ENCODE measurements around the gene DNAI2.

The DNAI2 gene

DNA sequence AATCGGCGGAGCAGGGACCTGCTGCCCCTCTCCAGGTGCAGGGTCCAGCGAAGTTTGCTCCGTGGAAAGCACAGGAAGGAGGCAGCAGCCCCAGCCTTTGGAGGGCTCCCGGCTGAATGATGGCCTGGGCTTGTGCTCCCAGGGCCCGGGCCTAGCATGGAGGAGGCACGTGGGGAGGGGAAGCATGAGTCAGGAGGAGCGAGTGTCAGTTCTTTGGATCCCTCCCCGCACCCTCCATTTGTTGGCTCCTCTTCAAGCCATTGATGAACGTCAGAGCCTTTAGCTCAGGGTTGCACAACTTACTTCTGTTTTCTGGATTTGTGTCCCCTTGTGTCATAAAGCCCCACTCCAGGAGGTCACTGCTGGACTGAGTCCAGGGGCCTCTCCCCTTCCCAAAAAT lies 34.9 kb upstream of the DNAI2 start:
- no peak for TF ChIP-seq ZNF274 (IDR thresholded peaks at IDR 0.05; ENCODE audit: low read depth, low read length)

DNA sequence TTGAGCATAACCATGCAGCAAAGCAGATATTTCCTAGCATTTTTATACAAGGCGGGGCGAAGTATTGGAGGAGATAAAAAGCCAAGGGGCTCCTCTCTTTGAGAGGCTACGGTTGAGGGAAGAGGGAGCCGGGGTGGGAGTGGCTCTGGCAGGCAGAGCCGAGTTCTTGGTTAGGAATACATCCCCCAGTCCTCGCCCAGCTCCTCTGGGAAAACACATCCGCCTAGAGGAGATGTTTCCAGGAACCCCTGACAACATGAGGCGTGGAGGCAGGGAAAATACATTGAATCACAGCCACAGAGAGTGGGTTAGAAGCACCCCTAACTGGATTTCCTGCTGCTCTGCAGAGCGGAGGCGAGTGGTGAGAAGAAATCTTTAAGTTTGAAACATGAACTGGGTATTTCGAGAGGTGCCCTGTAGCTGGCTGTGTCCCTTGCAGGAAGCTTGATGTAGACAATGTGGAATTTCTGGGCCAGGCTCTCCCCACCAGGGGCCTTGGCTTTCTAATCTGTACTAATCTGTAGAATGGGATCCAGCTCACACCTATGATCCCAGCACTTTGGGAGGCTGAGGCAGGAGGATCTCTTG lies 33.3 kb upstream of the DNAI2 start:
- H3K4me3 ChIP-seq (ENCODE audit: low read length), result no peak overlapping the region
- no peak for TF ChIP-seq ZNF274 (IDR thresholded peaks at IDR 0.05; ENCODE audit: low read depth, low read length)

More for the DNA sequence above, 34.9 kb upstream of the DNAI2 start:
- H3K4me3 ChIP-seq (ENCODE audit: low read length), result no peak overlapping the region

DNA sequence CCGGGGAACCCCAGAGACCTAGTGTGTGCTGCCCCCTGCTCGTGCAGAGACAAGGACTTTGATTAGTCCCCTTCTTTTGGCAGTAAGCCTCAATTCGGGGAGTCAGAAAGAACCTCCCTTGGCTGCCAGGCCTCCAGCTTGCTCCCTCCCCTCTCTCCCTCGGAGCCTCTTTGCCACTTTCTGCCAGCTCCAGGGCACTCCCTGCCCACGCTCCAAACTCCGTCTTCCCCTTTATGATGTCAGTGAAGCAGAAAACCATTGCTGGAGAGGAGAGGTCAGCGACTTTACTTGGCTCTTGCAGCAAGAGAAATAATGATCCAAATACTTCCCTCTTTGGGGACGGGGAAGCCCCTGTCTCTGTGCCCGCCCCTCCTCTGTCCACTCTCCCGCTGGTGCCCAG lies 32.6 kb upstream of the DNAI2 start:
- H3K4me3 ChIP-seq (ENCODE audit: low read length), result no peak overlapping the region
- TF ChIP-seq ZNF274 (IDR thresholded peaks at IDR 0.05; ENCODE audit: low read depth, low read length), result no peak

DNA sequence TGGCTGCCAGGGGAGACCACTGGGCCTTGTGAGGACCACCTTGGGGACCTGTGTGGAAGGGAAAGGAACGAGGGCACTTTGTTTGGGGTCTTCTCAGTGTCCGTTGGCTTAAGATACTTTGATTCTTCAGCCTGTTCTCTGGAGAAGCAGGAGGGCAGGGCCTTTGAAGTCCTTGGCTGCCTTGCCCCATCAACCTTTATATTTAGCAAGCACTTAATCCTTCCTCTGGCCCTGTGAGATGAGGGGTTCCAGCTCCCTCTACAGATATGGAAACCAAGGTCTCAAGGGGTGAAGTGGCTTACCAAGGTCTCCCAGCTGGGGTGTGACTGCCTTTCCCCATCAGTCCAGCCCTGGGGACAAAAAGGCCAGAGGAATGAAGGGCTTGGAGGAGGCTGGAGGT lies 32.2 kb upstream of the DNAI2 start:
- H3K4me3 ChIP-seq (ENCODE audit: low read length), result no peak overlapping the region
- no peak for TF ChIP-seq ZNF274 (IDR thresholded peaks at IDR 0.05; ENCODE audit: low read depth, low read length)

DNA sequence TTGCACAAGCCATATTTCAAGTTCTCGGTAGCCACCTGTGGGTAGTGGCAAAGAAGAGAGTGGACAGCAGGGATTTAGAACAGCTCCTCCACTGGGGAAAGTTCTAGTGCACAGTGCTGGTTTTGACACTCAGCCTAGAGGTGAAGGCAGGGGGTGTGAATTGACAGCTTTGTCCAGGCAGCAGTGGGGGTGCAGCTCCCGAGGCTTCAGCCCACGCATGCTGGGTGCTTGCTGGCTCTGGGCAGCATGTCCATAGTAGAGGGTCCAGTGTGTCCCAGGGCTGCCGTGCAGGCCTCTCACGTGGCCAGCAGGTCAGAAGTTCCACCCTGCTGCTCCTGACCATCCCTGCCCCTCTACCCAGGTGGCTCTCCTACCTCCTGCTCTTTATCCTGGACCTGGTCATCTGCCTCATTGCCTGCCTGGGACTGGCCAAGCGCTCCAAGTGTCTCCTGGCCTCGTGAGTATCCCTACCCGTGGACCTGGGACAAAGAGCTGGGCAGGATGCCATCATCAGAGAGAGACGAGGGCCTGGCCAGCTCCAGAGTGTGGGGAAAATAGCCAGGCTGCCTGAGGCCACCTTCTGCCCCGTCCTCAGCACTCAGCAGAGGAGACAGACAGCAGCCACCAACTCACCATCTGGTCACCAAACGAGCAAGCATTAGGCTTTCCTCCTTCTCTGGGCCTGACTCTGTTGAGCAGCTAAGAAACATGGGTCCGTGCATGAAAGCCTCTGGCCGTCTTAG lies 30.9 kb upstream of the DNAI2 start:
- H3K4me3 ChIP-seq (ENCODE audit: low read length), result no peak overlapping the region
- no peak for TF ChIP-seq ZNF274 (IDR thresholded peaks at IDR 0.05; ENCODE audit: low read depth, low read length)

DNA sequence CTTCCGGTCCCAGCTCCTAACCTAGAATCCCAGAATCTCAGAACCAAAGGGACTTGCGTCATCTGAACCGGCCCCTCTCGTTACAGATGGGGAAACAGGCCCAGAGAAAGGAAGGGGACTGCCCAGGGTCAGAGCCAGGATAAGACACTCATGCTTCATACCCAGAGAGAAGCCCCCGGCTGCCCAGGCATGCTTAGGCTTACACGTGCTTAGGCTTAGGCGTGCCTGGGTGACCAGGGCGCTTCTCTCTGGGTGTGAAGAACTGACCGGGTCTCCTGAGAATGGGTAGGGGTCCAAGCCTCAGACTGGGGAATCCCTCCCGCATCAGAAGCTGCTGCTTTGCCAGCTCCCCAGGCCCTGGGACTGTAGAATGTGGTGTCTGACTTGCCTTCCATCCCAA lies 29.9 kb upstream of the DNAI2 start:
- TF ChIP-seq ZNF274 (IDR thresholded peaks at IDR 0.05; ENCODE audit: low read depth, low read length), result no peak

DNA sequence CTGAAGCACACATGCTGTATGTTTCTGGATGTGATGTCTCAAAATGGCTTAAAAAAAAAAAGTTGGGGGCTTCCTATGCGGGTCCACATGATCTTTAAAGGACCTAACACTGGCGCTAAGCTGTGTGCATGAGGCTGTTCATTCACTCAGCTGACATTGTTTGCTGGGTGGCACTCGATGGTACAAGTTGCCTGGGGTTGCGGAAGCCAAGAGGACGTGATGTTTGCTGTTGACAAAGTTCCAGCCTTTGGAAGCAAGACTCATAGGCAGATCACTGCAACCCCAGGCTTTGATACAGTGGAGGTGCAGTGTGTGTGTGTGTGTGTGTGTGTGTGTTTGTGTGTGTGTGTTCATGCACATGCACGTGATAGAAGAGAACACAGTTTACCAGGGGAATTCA lies 29.5 kb upstream of the DNAI2 start:
- no peak overlapping the region for H3K4me3 ChIP-seq (ENCODE audit: low read length)
- TF ChIP-seq ZNF274 (IDR thresholded peaks at IDR 0.05; ENCODE audit: low read depth, low read length), result no peak

More for the DNA sequence above, 29.9 kb upstream of the DNAI2 start:
- no peak overlapping the region for H3K4me3 ChIP-seq (ENCODE audit: low read length)

DNA sequence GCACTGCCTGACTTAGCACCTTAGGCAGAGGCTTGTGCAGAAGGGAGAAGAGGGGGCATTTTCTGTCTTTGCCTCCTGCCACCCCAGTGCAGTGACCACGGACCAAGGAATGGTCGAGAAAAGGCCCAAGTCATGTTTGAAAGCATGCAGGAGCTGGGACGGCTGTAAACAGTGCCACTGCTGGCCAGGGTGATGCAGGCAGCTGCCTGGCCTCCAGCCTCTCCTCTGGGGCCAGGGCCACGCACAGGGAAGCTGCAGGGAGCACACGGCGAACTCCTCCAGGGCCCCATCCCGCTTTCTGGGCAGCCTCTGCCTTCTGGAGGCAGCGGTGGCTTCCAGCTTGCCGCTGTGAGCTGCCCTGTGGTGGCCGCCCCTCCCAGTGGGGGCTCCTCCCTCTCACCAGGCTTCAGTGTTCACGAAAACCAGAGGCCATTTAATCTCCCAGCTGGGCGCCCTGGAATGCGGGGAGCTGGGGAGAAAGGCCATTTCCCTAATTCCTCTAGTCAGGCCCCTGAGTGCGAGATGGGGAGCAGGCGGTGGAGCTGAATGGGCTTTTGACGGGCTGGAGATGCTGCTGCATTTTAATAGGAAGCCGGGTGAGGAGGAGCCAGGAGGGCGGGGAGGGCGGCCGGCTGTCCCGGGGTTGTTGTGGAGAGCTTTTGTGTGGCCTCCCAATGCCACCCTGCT lies 28.7 kb upstream of the DNAI2 start:
- TF ChIP-seq ZNF274 (IDR thresholded peaks at IDR 0.05; ENCODE audit: low read depth, low read length), result no peak
- no peak overlapping the region for H3K4me3 ChIP-seq (ENCODE audit: low read length)

DNA sequence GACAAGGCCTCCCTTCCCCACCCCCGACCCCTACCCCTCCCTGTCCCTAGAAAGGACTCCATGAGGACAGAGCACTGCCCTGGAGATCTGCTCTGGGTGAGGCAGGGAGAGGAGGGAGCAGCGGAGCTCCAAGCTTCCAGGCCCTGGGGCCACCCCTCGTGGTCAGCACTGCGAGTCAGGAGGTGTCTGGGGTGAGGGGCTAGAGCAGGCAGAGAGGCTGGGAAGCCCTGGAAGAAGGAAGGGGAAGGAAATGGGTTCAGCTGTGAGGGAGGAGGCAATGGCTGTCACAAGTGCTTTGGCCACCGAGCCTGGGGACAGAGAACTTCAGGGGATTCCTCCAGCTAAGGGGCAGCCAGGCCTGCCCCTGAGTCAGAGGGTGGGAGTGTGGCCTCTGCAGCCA lies 28.2 kb upstream of the DNAI2 start:
- no peak for TF ChIP-seq ZNF274 (IDR thresholded peaks at IDR 0.05; ENCODE audit: low read depth, low read length)
- no peak overlapping the region for H3K4me3 ChIP-seq (ENCODE audit: low read length)

DNA sequence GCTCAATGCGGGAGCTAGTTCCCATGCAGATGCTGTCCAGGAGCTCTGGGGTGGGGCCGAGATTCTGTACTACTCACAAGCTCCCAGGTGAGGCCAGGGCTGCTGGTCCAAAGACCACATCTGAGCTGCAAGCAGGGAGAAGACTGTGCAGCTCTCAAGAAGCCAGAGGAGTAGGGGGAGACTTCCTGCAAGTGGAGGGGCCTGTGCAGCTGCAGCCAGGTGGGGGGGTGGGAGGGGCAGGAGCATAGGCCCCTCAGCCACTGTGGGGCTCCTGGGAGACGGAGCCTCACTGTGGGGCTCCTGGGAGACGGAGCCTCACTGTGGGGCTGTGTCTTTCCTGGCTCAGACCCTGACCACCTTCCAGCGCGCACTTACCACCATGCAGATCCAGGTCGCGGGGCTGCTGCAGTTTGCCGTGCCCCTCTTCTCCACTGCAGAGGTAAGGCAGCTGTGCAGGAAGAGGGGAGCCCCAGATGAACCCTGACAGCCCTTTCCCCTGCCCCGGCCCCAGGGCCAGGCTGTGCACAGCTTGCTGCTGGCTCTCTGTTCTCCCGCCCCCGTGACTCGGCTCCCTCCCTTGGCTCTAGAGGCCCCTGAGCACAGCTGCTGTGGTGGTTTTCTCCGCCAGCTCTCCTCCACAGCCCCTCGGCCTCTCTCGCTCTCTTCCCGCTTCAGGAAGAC lies 24.3 kb upstream of the DNAI2 start:
- no peak overlapping the region for H3K4me3 ChIP-seq (ENCODE audit: low read length)
- TF ChIP-seq ZNF274 (IDR thresholded peaks at IDR 0.05; ENCODE audit: low read depth, low read length), result no peak

DNA sequence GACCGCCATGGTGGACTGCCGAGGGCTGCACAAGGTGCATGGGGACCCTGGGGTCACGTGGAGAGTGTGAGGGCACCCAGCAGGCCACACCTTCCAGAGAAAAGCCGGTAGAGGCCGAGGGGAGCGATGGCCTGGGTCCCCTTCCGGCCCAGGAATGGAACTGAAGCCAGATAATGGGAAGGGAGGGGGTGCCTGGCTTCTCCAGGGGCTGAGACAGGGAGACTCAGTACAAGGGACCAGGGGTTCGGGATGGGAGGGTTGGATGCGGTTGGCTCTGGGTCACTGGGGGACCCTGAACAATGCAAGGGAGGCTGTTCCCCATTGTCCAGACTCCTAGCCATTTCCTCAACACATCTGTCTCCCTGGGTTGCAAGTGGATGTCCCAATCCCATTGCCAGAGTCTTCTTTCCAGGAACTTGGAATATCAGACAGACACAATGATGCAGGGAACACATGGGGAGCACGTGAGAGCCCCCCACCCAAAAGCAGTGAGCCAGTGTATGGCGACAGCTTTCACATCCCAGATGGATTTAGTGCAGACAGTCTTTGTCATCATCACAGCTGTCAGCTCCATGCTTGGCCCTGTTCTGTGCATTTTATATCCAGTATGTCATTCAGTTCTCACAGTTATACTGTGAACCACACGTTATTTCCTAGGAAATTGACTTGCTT lies 23.6 kb upstream of the DNAI2 start:
- no peak for TF ChIP-seq ZNF274 (IDR thresholded peaks at IDR 0.05; ENCODE audit: low read depth, low read length)
- no peak overlapping the region for H3K4me3 ChIP-seq (ENCODE audit: low read length)

DNA sequence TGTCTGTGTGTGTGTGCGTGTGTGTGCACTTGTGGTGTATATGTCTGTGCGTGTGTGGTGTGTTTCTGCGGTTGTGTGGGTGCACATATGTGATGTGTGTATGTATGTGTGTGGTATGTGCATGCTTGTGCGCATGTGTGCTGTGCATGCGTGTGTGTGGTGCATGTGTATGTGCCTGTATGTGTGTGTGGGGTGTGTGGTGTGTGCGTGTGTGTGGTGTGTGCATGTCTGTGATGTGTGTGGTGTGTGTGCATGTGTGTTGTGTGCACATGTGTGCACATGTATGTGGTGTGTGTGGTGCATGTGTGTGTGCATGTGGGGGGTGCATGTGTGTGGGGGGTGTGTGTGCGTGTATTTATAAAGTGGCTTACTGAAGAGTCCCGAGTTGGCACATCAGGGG lies 23.0 kb upstream of the DNAI2 start:
- H3K4me3 ChIP-seq (ENCODE audit: low read length), result no peak overlapping the region
- no peak for TF ChIP-seq ZNF274 (IDR thresholded peaks at IDR 0.05; ENCODE audit: low read depth, low read length)

DNA sequence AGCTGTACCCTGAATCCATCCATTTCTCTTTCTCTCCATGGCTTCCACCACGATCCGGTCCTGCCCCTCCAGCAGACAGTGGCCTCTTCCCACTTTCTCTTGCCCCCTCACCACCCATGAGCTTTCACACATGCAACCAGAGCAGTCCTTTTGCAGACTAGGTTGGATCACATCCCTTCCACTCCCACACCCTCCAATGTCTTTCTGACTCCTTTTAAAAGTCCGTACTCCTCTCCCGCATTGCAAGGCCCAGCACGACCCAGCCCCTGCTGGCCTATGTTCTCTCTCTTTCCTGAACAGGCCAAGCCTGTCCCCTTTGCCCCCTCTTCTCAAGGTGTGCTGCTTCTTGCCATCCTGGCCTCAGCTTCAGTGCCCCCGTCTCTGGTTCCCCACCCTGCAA lies 22.5 kb upstream of the DNAI2 start:
- H3K4me3 ChIP-seq (ENCODE audit: low read length), result no peak overlapping the region
- no peak for TF ChIP-seq ZNF274 (IDR thresholded peaks at IDR 0.05; ENCODE audit: low read depth, low read length)

DNA sequence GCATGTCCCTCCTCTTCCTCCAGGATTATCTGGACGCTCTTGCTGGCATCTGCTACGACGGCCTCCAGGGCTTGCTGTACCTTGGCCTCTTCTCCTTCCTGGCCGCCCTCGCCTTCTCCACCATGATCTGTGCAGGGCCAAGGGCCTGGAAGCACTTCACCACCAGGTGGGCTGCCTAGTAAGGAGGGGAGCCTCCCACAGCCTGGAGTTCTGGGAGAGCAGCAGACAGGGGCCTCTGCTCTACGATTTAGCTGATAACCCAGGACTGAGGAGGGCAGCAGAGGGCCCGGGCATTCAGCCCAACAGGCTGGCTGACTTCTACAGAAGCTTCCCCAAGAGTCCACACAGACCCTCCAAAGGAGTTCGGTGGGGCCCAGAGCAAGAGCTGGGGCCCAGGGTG lies 21.8 kb upstream of the DNAI2 start:
- no peak overlapping the region for H3K4me3 ChIP-seq (ENCODE audit: low read length)
- no peak for TF ChIP-seq ZNF274 (IDR thresholded peaks at IDR 0.05; ENCODE audit: low read depth, low read length)

All from GM08714 (cell line).